HG03460 (cell line): ENCODE data around the gene DIP2C.

Experiments used
- ATAC-seq: cut with Tn5 transposase; IDR thresholded peaks from one replicate; pipeline ENCODE4 v1.9.1; 2021; ENCODE audit not compliant: unreplicated experiment

DIP2C gene

GRCh38 chr10:385571-386300 is 303.7 kb downstream of the DIP2C start:
- no peak for ATAC-seq

DNA sequence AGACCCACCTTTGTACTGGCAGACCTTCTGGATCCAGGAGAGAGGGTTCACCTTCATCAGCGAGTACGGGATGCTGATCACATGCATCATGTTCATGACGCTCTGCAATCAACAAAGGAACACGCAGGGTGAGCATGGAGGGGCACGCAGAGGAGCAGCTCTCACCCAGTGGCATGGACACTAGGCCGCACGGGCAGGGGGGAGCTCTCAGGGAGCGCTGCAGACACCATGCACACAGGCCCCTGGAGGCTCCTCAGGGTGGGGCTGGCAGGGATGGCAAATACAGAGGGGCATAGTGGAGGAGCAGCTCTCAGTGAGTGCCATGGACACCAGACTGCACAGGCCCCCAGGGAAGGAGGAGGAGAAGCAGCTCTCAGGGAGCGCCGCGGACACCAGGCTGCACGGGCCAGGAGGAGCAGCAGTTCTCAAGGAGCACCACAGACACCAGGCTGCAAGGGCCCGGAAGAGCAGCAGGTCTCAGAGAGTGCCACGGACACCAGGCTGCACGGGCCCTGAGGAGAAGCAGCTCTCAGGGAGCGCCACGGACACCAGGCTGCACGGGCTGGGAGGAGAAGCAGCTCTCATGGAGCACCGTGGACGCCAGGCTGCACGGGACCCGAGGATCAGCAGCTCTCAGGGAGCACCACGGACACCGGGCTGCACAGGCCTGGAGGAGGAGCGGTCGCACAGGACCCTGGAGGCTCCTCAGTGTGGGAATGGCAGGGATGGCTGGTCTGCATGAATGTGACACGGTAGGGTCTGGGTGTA is 304.7 kb downstream of the DIP2C start:
- no peak for ATAC-seq

- ATAC-seq = no peak
Observed at GRCh38 chr10:383519-383918, 305.9 kb downstream of the DIP2C start.

DNA sequence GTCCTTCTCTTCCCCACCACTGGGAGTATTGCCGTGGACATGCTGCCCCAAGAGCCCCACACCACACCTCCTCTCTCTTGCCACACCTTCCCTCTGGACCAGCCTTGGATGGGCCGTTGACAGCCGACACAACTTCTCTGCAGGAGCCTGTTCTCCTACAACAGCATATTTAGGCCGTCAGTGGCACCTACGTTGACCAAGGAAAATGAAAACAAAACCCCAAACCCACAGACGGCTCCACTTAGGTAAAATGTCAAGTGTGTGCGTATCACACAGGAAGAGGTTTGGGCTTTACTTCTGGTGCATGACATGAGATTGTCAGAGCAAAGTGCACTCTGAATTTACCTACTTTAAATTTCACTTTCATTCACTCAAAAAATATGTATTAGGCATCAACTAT is 307.7 kb downstream of the DIP2C start:
- ATAC-seq = no peak

- no peak for ATAC-seq
Observed at GRCh38 chr10:381346-381745, 308.1 kb downstream of the DIP2C start.

GRCh38 chr10:380313-380940 is 309.0 kb downstream of the DIP2C start:
- no peak for ATAC-seq

DNA sequence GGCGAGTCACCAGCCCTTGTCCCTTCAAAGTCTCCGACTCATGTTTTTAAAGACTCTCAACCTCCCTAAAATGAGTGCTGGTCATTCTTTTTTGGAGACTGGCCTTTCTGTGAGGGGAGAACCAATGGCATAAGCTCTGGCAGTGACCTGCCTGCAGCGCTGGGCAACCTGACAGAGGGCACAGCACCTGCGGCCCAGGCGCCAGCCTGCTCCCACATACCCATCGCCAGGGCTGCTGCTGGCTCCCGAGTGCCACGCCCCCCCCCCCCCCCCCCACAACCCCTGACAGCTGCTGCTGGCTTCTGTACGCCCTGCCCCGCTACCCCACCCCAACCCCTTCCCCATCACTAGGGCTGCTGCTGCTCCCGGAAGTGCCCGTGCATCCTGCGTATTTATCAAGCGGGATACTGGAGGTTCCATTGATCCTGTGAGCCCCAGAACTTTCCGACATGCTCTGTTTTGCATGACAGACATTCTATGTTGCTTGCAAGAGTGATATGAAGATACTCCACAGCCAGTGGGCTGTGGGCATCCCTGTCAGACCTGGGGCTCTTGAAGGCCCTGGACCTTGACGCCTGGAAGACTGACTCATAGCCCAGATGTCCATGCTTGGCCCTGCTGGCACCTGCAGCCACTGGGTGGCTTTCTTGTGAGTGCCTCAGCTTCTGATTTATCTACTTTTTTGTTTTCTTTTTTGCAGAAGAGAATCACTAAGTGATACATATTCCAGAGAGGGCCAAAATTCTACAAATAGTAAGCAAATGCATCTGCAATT is 310.4 kb downstream of the DIP2C start:
- no peak for ATAC-seq

- ATAC-seq = no peak
Observed at GRCh38 chr10:378230-378929, 311.1 kb downstream of the DIP2C start.

DNA sequence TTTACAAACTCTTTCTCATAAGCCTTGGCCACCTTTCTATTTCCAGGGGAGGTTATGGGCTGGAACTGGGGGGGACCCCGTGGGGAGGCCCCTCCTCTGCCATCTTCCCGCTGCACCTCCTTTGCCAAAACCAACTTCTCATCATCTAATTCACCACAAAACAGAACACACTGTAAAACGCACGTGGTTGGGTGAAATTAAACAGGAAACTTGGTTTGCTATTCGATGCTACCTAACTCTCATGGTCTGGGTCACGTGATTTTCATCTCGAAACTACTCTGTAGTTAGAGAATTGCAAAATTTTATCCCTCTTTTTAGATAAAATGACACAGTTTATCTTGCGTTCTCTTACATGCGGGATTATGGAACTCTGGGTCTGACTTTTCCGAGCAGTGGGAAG is 312.2 kb downstream of the DIP2C start:
- ATAC-seq = no peak

GRCh38 chr10:375815-376505 is 313.5 kb downstream of the DIP2C start:
- no peak for ATAC-seq

DNA sequence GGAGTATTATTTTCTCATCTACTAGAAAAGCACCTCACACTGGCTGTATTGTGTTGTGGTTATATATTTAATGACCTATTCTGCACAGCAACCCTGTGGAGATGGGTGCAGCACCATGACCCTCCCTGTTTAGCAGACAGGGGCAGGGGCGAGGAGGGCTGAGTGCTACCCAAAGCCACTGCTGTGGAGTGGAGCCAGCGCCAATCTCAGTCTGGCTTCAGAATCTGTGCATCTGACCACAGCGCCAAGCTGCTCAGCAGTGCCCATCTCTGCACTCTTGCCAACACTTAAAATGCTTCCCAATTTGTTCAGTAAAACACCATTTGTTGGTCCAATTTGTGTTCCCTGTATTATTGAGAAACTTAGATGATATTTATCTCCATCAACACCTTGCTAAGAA is 315.1 kb downstream of the DIP2C start:
- ATAC-seq = no peak

DNA sequence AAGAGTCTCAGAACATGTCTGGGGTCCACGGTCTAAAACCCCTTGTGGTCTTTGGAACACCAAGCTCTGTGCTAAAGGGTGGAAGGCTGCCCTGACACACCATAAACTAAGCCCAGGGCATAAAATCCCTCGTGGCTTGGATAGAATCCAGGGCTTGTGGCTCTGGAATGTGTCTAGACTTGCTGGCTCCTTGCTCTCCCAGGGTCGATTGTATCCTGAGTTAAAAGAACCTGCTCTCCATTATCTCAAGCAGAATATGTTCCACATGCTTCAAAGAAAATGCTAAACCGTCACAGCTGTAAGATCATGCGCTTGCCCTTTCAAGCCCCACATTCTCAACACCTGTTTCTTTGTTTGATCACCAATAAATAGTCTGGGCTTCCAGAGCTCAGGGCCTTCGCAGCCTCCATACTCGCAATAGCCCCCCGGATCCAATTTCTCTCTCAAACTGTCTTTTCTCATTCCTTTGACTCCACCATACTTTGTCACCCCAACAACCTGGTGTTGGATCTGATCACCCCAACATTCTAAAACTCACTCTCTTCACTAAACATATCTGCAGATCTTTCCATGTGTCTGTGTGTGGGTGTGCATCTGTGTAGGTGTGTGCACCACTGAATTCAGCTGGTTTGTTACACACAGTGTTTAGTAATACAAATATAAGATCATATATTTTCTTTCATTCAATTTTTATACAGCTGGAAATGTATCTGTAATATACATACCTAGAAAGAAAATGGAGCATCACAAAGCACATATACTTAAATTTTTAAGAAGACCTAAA is 315.8 kb downstream of the DIP2C start:
- ATAC-seq = no peak

GRCh38 chr10:373015-373414 is 316.5 kb downstream of the DIP2C start:
- no peak for ATAC-seq

GRCh38 chr10:372566-372965 is 316.9 kb downstream of the DIP2C start:
- no peak for ATAC-seq

DNA sequence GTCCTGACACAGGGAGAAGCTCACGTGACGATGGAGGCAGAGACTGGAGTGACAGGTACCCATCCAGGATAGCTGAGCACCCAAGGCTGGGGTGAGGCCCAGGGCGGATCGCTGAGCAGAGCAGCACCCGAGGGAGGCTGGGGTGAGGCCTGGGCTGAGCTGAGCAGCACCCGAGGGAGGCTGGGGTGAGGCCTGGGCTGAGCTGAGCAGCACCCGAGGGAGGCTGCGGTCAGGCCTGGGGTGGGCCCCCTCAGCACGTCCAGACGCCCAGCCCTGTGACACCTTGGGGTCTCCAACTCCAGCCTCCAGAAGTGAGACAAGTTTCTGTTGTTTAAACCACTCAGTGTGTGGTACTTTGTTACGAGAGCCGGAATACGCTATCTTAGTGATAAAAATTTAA is 318.0 kb downstream of the DIP2C start:
- ATAC-seq = no peak

DNA sequence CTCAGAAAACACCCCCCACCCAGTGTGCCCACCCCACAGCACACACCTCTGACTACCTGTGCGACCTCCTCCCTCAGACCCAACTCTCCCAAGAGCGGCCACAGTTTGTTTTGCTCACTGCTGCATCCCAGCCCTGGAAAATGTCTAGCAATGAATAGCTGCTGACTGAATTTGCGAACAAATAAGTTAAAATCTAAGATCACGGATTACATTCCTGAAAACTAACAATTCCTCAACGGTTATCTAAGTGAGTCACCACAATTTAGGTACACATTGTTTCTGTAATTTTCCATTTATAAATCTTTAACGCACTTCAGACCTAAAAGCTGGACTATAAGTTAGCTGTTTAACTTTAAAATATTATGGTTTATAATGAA is 319.0 kb downstream of the DIP2C start:
- no peak for ATAC-seq

DNA sequence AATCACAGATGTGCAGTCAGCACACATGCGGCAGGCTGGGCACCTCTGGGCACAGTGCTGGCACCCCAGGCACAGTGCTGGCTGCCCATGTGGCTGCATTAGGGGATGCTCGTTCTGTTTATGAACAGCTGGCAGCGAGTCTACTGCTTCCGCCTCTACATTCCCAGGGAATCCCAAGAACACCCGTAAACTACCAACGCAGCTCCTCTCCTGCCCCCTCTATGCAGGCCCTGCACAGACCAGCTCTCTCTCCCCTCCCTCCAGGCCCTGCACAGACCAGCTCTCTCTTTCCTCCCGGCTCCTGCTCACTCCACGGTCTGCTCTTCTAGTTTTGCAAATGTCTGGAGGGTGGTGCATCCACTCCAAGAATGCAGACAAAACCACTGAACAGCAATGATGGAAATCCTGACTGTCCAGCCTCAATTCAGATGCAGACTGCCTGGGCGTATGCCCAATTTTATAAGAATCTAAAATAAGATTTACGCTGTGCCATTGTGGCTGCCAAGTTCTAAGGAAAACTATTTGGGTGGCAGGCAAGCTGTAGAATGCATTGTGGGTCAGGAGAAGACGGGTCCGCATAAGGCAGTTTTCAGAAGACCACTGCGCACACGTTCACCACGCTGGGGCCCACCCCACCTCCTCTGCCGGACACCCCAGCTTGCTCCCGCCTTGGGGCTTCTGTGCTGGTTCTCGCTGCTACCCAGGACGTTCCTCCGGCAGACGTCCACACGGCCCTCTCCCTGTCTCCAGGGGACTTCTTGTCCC is 319.6 kb downstream of the DIP2C start:
- ATAC-seq = no peak

- ATAC-seq = no peak
Observed at GRCh38 chr10:369221-369683, 320.2 kb downstream of the DIP2C start.
